PC-3 (cell line): ENCODE results near the gene USP20. TPM values are rescaled to one million over a fixed set of nuclear protein-coding genes. Genes with fewer than 3 reads are reported as not detected.

Source experiments
- ATAC-seq: fragments of 200-7000 bp; cut with Tn5 transposase; 2 replicates; pipeline ENCODE4 v1.9.1; 2020; ENCODE audit warnings: mild to moderate bottlenecking, moderate library complexity
- BruUV-seq: library from RNA; stranded (reverse); fragments of 400-500 nt; replicated peaks from 2 replicates; lab custom pipeline; 2021; lab: Mats Ljungman, UMichigan
- CTCF ChIA-PET: fragments of 300-600 bp; sonication (Branson Sonifier 250); formaldehyde crosslinking; loops from one replicate; lab custom pipeline; 2022; ENCODE audit warnings: antibody characterized with exemption; lab: Charles Lee
- POLR2A ChIA-PET: fragments of 300-600 bp; sonication (Branson Sonifier 250); formaldehyde crosslinking; loops from one replicate; lab custom pipeline; 2022; ENCODE audit warnings: antibody characterized with exemption; ENCODE audit not compliant: unreplicated experiment; lab: Charles Lee
- DNase-seq: peaks from one replicate; pipeline ENCODE4 v3.0.0-alpha.2; 2015
- H2AFZ ChIP-seq: fragments of 300-600 bp; sonication (generic); 2 replicates; pipeline ENCODE4 v1.6.0; 2016; ENCODE audit warnings: antibody characterized with exemption, low read length
- H3F3A ChIP-seq: fragments of 300-600 bp; sonication (generic); one replicate; pipeline ENCODE4 v1.6.0; 2017; ENCODE audit warnings: antibody characterized with exemption, low read length, control low read depth, mild to moderate bottlenecking; ENCODE audit not compliant: unreplicated experiment
- H3K27ac ChIP-seq: fragments of 300-600 bp; sonication (generic); 2 replicates; pipeline ENCODE4 v1.5.1; 2016; ENCODE audit warnings: mild to moderate bottlenecking, low read length
- H3K27me3 ChIP-seq: fragments of 300-600 bp; sonication (generic); 2 replicates; pipeline ENCODE4 v1.6.1; 2016; ENCODE audit warnings: low read length, mixed read lengths
- H3K36me3 ChIP-seq: fragments of 300-600 bp; sonication (generic); 2 replicates; pipeline ENCODE4 v1.6.1; 2016; ENCODE audit warnings: low read depth, mixed run types, low read length, mixed read lengths
- H3K4me1 ChIP-seq: fragments of 300-600 bp; sonication (generic); 2 replicates; pipeline ENCODE4 v1.5.1; 2016; ENCODE audit warnings: low read length; ENCODE audit not compliant: insufficient read depth
- H3K4me2 ChIP-seq: fragments of 300-600 bp; sonication (generic); 2 replicates; pipeline ENCODE4 v1.6.0; 2016; ENCODE audit warnings: low read length
- H3K4me3 ChIP-seq: fragments of 300-600 bp; sonication (generic); 2 replicates; pipeline ENCODE4 v1.5.1; 2016; ENCODE audit warnings: mild to moderate bottlenecking, low read length, mixed read lengths
- H3K79me2 ChIP-seq: fragments of 300-600 bp; sonication (generic); 2 replicates; pipeline ENCODE4 v1.6.1; 2017; ENCODE audit warnings: low read length, mixed read lengths
- H3K9ac ChIP-seq: fragments of 300-600 bp; sonication (generic); 2 replicates; pipeline ENCODE4 v1.6.0; 2016; ENCODE audit warnings: mild to moderate bottlenecking, low read length
- H3K9me2 ChIP-seq: fragments of 300-600 bp; sonication (generic); replicated peaks from 2 replicates; pipeline ENCODE4 v1.6.1; 2016; ENCODE audit warnings: mixed run types, low read length, mixed read lengths
- H3K9me3 ChIP-seq: fragments of 300-600 bp; sonication (generic); 2 replicates; pipeline ENCODE4 v1.6.1; 2016; ENCODE audit warnings: low read length, mixed read lengths
- H4K20me1 ChIP-seq: fragments of 300-600 bp; sonication (generic); 2 replicates; pipeline ENCODE4 v1.6.1; 2016; ENCODE audit warnings: low read length, mixed read lengths
- CTCF ChIP-seq: fragments of 300-600 bp; sonication (generic); conservative IDR thresholded peaks from 2 replicates; pipeline ENCODE4 v1.5.1; 2017; ENCODE audit warnings: antibody characterized with exemption, low read depth, mild to moderate bottlenecking, low read length
- EZH2 ChIP-seq: fragments of 300-600 bp; sonication (generic); IDR thresholded peaks from one replicate; pipeline ENCODE4 v1.6.1; 2017; ENCODE audit warnings: antibody characterized with exemption, mild to moderate bottlenecking, low read length; ENCODE audit not compliant: unreplicated experiment
- EZH2phosphoT487 ChIP-seq: fragments of 300-600 bp; sonication (generic); IDR thresholded peaks from 2 replicates; pipeline ENCODE4 v1.6.1; 2018; ENCODE audit warnings: mild to moderate bottlenecking, antibody characterized with exemption, low read length, borderline replicate concordance
- intact Hi-C: fragments of 100-400 bp; cut with micrococcal nuclease; formaldehyde crosslinking; loops from 2 replicates; pipeline ENCODE4 v1.9.0; 2023
- total RNA-seq: library from RNA; depleted of rRNA; stranded (reverse); fragments of >200 nt; gene quantifications from 2 replicates; pipeline ENCODE4 v1.2.3, GENCODE V29; 2014

USP20 gene
- total RNA-seq, 1 experiment from 2014 or later = 15.0 TPM

GRCh38 chr9:129900263-129901027 is 65.2 kb downstream of the USP20 start:
- no peak for TF ChIP-seq EZH2
- no peak for TF ChIP-seq CTCF
- TF ChIP-seq EZH2phosphoT487 = no peak
- peaks cover 4% of the 10 kb centered on the region; the same call in 1 of the 2 replicates for H3K36me3 ChIP-seq
- H2AFZ ChIP-seq = no peak overlapping the region
- H3K27ac ChIP-seq = no peak overlapping the region
- no peak overlapping the region for H3K4me3 ChIP-seq
- BruUV-seq = no TSS peak
- no peaks in the 10 kb centered on the region for H3K9me3 ChIP-seq
- no peak for ATAC-seq
- H3K79me2 ChIP-seq = no peaks in the 10 kb centered on the region
- ChIA-PET CTCF (no interaction called here), POLR2A (no interaction called here)
- no peaks in the 10 kb centered on the region for H4K20me1 ChIP-seq
- H3F3A ChIP-seq = no peaks in the 10 kb centered on the region
- no peak overlapping the region for H3K4me2 ChIP-seq
- H3K4me1 ChIP-seq = no peaks in the 10 kb centered on the region
- H3K9ac ChIP-seq = no peak overlapping the region
- no peaks in the 10 kb centered on the region for H3K9me2 ChIP-seq
- no peak for DNase-seq
- no peaks in the 10 kb centered on the region for H3K27me3 ChIP-seq
- intact Hi-C loops = no loop called here

GRCh38 chr9:129901993-129902739 is 66.9 kb downstream of the USP20 start:
- Histone ChIP-seq H3K79me2 (no peaks in the 10 kb centered on the region), H3K27me3 (no peaks in the 10 kb centered on the region), H3K9ac (no peak overlapping the region), H3F3A (no peaks in the 10 kb centered on the region), H2AFZ (no peak overlapping the region), H3K27ac (no peak overlapping the region), H3K36me3 (peaks cover 4% of the 10 kb centered on the region; the same call in 1 of the 2 replicates), H3K4me3 (no peak overlapping the region), H4K20me1 (no peaks in the 10 kb centered on the region), H3K9me2 (no peaks in the 10 kb centered on the region), H3K4me1 (no peaks in the 10 kb centered on the region), H3K4me2 (no peak overlapping the region), H3K9me3 (no peaks in the 10 kb centered on the region)
- no peak for DNase-seq
- ChIA-PET CTCF (no interaction called here), POLR2A (no interaction called here)
- intact Hi-C loops = no loop called here
- TF ChIP-seq EZH2 (no peak), EZH2phosphoT487 (no peak), CTCF (no peak)
- no TSS peak for BruUV-seq
- no peak for ATAC-seq
